Measurements from ENCODE around the gene ZNF778. TPM values are rescaled to one million over a fixed set of nuclear protein-coding genes. Genes with fewer than 3 reads are reported as not detected.
A peak's percentile ranks its signal among the peaks of the same experiment; 100 is the strongest.

The ZNF778 gene
- total and polyA plus RNA-seq, 2 of the 8 experiments (the other 6 are each of a cell fraction or from before 2014, with no cell fraction given) = 9.5 to 21.9 TPM

- Histone ChIP-seq H3K14ac (ENCODE audit: insufficient read length) (no peak overlapping the region), H3K27me3 (replicated peaks in 1 of 4; ENCODE audit: control insufficient read depth in 3 of 4, extremely low read depth in 1 of 4, insufficient read depth in 3 of 4, low read length in 3 of 4) (peaks cover 0 to 22% (median 17%) of the 10 kb centered on the region in 4 experiments; a peak in 6 of 7 replicates), H4K8ac (ENCODE audit: extremely low read depth, insufficient read depth, low read length) (no peak overlapping the region), H3K9me3 (ENCODE audit: insufficient read depth in 2 of 2, low read depth in 1 of 2, low read length in 1 of 2) (no peaks in the 10 kb centered on the region; a peak in 1 of 4 replicates), H3K23me2 (ENCODE audit: low read depth, low read length) (peaks cover 8% of the 10 kb centered on the region; the same call in 1 of the 2 replicates), H3K4me1 (replicated peaks in 1 of 4; ENCODE audit: control insufficient read depth in 3 of 4, insufficient read depth in 4 of 4, low read length in 3 of 4) (peaks cover 0 to 10% (median 6%) of the 10 kb centered on the region in 4 experiments; a peak in 5 of 7 replicates), H3K79me2 (ENCODE audit: control insufficient read depth in 1 of 2, insufficient read depth in 2 of 2, low read length in 2 of 2) (no peaks in the 10 kb centered on the region), H2BK5ac (ENCODE audit: low read depth, low read length) (no peak overlapping the region), H2AK5ac (ENCODE audit: low read depth, low read length) (no peak overlapping the region), H3K4ac (replicated peaks; ENCODE audit: insufficient read length, low read depth, low read length) (no peak overlapping the region), H4K5ac (ENCODE audit: insufficient read length, low read depth, low read length) (no peak overlapping the region), H2BK12ac (ENCODE audit: low read depth, low read length) (no peak overlapping the region), H2BK120ac (replicated peaks; ENCODE audit: low read depth, low read length) (no peak overlapping the region), H3K18ac (ENCODE audit: extremely low read depth, low read length) (no peak overlapping the region), H2BK20ac (ENCODE audit: low read length) (no peak overlapping the region), H3K23ac (ENCODE audit: insufficient read length) (no peak overlapping the region), H2BK15ac (ENCODE audit: low read length) (no peak overlapping the region), H4K91ac (replicated peaks; ENCODE audit: insufficient read length, low read length) (no peak overlapping the region), H3K79me1 (ENCODE audit: low read depth, low read length) (no peaks in the 10 kb centered on the region), H3K56ac (replicated peaks; ENCODE audit: insufficient read length, low read depth, low read length) (no peak overlapping the region), H4K20me1 (replicated peaks in 1 of 2; ENCODE audit: control insufficient read depth in 1 of 2, insufficient read depth in 2 of 2, low read length in 2 of 2) (peaks cover 2 to 6% of the 10 kb centered on the region in 2 experiments), H3K36me3 (ENCODE audit: control insufficient read depth in 2 of 4, insufficient read depth in 4 of 4, low read length in 3 of 4) (no peaks in the 10 kb centered on the region), H3K27ac (ENCODE audit: low read depth, low read length) (no peak overlapping the region), H3K4me3 (ENCODE audit: extremely low read depth in 1 of 4, insufficient read depth in 2 of 4, low read depth in 3 of 4, low read length in 4 of 4) (no peak overlapping the region), H3K9ac (replicated peaks in 1 of 4; ENCODE audit: extremely low read depth in 1 of 4, low read depth in 3 of 4, low read length in 3 of 4) (no peak overlapping the region), H3K4me2 (ENCODE audit: insufficient read depth in 1 of 2, low read depth in 2 of 2, low read length in 2 of 2) (no peak overlapping the region), H2AFZ (ENCODE audit: low read length) (no peak overlapping the region)
- DNase-seq (ENCODE audit: low read depth in 1 of 2, low spot score in 2 of 2) (peak in 1 of 2 experiments; percentile 42), FAIRE-seq (no peak)
- CTCF ChIA-PET (ENCODE audit: partially characterized antibody) = no interaction called here
- WGBS, 2 experiments (ENCODE audit: extremely low coverage in 1 of 2, insufficient coverage in 1 of 2, insufficient read length in 1 of 2, insufficient replicate concordance in 2 of 2, low coverage in 1 of 2, low lambda C conversion rate in 2 of 2, missing lambda C conversion rate in 1 of 2) = 93% methylated on average over 21 of the region's 21 CpGs; no CpG with 5 or more reads in 1 of the 2 experiments
- POLR2A ChIA-PET (ENCODE audit: partially characterized antibody) = no interaction called here
- no peak for TF ChIP-seq HDAC6 (IDR thresholded peaks at IDR 0.05; ENCODE audit: low read depth, low read length)
- no peak for TF ChIP-seq SP2 (IDR thresholded peaks at IDR 0.05; ENCODE audit: low read length)
- TF ChIP-seq POU5F1 (IDR thresholded peaks at IDR 0.05; ENCODE audit: low read depth, low read length) = no peak
- no peak for TF ChIP-seq SIRT6 (IDR thresholded peaks at IDR 0.05; ENCODE audit: low read length)
- no peak for TF ChIP-seq RFX5 (IDR thresholded peaks at IDR 0.05; ENCODE audit: borderline replicate concordance, low read depth, low read length)
- TF ChIP-seq RXRA (IDR thresholded peaks at IDR 0.05; ENCODE audit: insufficient read depth, low read depth, low read length) = no peak
- TF ChIP-seq YY1 (IDR thresholded peaks at IDR 0.05; ENCODE audit: low read depth, low read length) = no peak
- no peak for TF ChIP-seq SAP30 (IDR thresholded peaks at IDR 0.05; ENCODE audit: insufficient read depth, insufficient replicate concordance, low read length)
- TF ChIP-seq EGR1 (IDR thresholded peaks at IDR 0.05; ENCODE audit: borderline replicate concordance, low read depth, low read length) = no peak
Measured at GRCh38 chr16:89195521-89196171, 21.9 kb upstream of the ZNF778 start.
